A549 (cell line): ENCODE results near the gene COG5.

Experiments
- CTCF ChIP-seq: fragments of >200 bp; sonication (Bioruptor Twin); formaldehyde crosslinking; IDR thresholded peaks from 3 replicates; pipeline ENCODE4 v1.5.1; 2016
- EHMT2 ChIP-seq: fragments of 200-600 bp; sonication (generic); IDR thresholded peaks from 2 replicates; pipeline ENCODE4 v1.6.1; 2016; ENCODE audit warnings: antibody characterized with exemption, low read depth, mild to moderate bottlenecking, moderate library complexity
- JUNB ChIP-seq: fragments of >200 bp; sonication (Bioruptor Twin); formaldehyde crosslinking; IDR thresholded peaks from 2 replicates; pipeline ENCODE4 v1.6.1; 2016
- NFE2L2 ChIP-seq: fragments of 150-350 bp; conservative IDR thresholded peaks from 2 replicates; pipeline ENCODE4 v1.6.1; 2014; ENCODE audit warnings: low read length
- NR3C1 ChIP-seq: fragments of >200 bp; sonication (Bioruptor Twin); formaldehyde crosslinking; IDR thresholded peaks from 3 replicates; pipeline ENCODE4 v1.6.1; 2017
- POLR2A ChIP-seq: IDR thresholded peaks from 2 replicates; pipeline ENCODE4 v1.6.1; 2012; ENCODE audit warnings: mild to moderate bottlenecking, low read length
- RAD21 ChIP-seq, 2 experiments: fragments of >200 bp in 1 of 2; sonication (Bioruptor Twin) in 1 of 2; formaldehyde crosslinking in 1 of 2; IDR thresholded peaks in 1 of 2; conservative IDR thresholded peaks in 1 of 2; 2 replicates in 1 of 2; 3 replicates in 1 of 2; pipeline ENCODE4 v1.6.1; 2012 to 2018; ENCODE audit warnings: inconsistent platforms in 1 of 2
- RARB ChIP-seq: fragments of 250-450 bp; sonication (Bioruptor Pico); IDR thresholded peaks from 2 replicates; pipeline ENCODE4 v1.8.0; 2021; ENCODE audit warnings: mild to moderate bottlenecking, moderate library complexity
- RCOR1 ChIP-seq: fragments of 150-350 bp; IDR thresholded peaks from 2 replicates; pipeline ENCODE4 v1.6.1; 2014; ENCODE audit warnings: antibody characterized with exemption, low read length, low read depth
- SMC3 ChIP-seq: fragments of >200 bp; sonication (Bioruptor Twin); formaldehyde crosslinking; IDR thresholded peaks from 3 replicates; pipeline ENCODE4 v1.6.1; 2018; ENCODE audit warnings: inconsistent platforms
- USF2 ChIP-seq: fragments of 450-650 bp; IDR thresholded peaks from 2 replicates; pipeline ENCODE4 v1.6.1; 2014; ENCODE audit warnings: antibody characterized with exemption
- TF ChIP-seq, protein P1 (sequence below): IDR thresholded peaks from 2 replicates; pipeline ENCODE4 v1.6.1; 2012; ENCODE audit warnings: low read depth, borderline replicate concordance

DNA sequence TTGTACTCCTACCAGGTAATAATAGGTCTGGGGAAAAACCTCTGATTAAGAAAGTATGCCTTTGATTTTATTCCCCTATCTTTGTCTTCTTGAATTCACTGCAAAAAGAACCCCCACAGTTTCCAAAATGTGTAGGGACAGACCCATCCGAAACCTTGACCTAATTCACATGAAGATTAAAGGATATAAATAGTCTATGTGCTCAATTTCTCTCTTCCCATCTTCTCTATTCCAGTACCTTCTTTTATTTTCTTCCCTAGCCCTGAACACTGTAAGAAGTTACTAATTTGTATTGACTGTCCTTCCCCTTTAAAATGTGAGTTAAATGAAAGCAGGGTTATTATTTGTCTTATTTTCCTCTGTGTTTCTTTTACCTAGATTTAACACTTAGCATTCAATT is 259.7 kb downstream of the COG5 start:
- TF ChIP-seq SMC3 (no peak), CTCF (no peak), USF2 (no peak), POLR2A (no peak), NFE2L2 (no peak), JUNB (no peak), RAD21 (conservative IDR thresholded peaks at IDR 0.05 in 1 of 2, IDR thresholded peaks at IDR 0.05 in 1 of 2) (no peak), RCOR1 (no peak), RARB (CRISPR knock-in tag) (no peak), EHMT2 (no peak), NR3C1 (no peak)
- TF ChIP-seq, protein P1, sequence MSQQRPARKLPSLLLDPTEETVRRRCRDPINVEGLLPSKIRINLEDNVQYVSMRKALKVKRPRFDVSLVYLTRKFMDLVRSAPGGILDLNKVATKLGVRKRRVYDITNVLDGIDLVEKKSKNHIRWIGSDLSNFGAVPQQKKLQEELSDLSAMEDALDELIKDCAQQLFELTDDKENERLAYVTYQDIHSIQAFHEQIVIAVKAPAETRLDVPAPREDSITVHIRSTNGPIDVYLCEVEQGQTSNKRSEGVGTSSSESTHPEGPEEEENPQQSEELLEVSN, result no peak
